Upper lobe of right lung (tissue), 1 donor: Measurements from ENCODE around the gene SGSH. TPM values are rescaled to one million over a fixed set of nuclear protein-coding genes. Genes with fewer than 3 reads are reported as not detected.
"Not testable (repeated sequence)": the region's sequence is repeated elsewhere in the genome, so short reads cannot be mapped to it uniquely, and the experiment has no call there.

Source experiments
- ATAC-seq: fragments of 200-7000 bp; cut with Tn5 transposase; one replicate; pipeline ENCODE4 v1.9.1; 2020; ENCODE audit warnings: mild to moderate bottlenecking, moderate library complexity
- DNase-seq: peaks from one replicate; pipeline ENCODE4 v3.0.0-alpha.2; 2020
- H3K27ac ChIP-seq: fragments of 200-600 bp; one replicate; pipeline ENCODE4 v1.8.0; 2022
- H3K27me3 ChIP-seq: fragments of 200-600 bp; one replicate; pipeline ENCODE4 v1.8.0; 2022; ENCODE audit warnings: mild to moderate bottlenecking
- H3K36me3 ChIP-seq: fragments of 200-600 bp; one replicate; pipeline ENCODE4 v1.8.0; 2022
- H3K4me1 ChIP-seq: fragments of 200-600 bp; one replicate; pipeline ENCODE4 v1.8.0; 2022
- H3K4me3 ChIP-seq: fragments of 200-600 bp; one replicate; pipeline ENCODE4 v1.8.0; 2022; ENCODE audit warnings: mild to moderate bottlenecking
- H3K9me3 ChIP-seq: fragments of 200-600 bp; one replicate; pipeline ENCODE4 v1.8.0; 2022
- CTCF ChIP-seq: fragments of 200-600 bp; IDR thresholded peaks from one replicate; pipeline ENCODE4 v1.8.0; 2022; ENCODE audit warnings: antibody characterized with exemption
- intact Hi-C: fragments of 100-400 bp; cut with DNase I; formaldehyde crosslinking; loops from one replicate; pipeline ENCODE4 v1.11.0; 2022
- total RNA-seq: library from RNA; stranded (reverse); fragmentation: NEBNext Ultra II Directional; extraction: Animal tissue kit (Norgen Biotek cat#: 25700); gene quantifications from one replicate; pipeline ENCODE4 v1.2.1, GENCODE V29; 2021
- donor health status: DM: no; HTN: yes; CAD: no; lungs with severe emphysema.

SGSH gene
- total RNA-seq, 1 donor from 2014 or later, result 59.8 TPM

- no peaks in the 10 kb centered on the region for H3K27me3 ChIP-seq
- no peaks in the 10 kb centered on the region for H3K9me3 ChIP-seq
- DNase-seq, result no peak
- peaks cover 64% of the 10 kb centered on the region for H3K36me3 ChIP-seq
- no peak for TF ChIP-seq CTCF
- H3K4me1 ChIP-seq, result no peaks in the 10 kb centered on the region
- ATAC-seq, result no peak
- H3K4me3 ChIP-seq, result no peak overlapping the region
- H3K27ac ChIP-seq, result no peak overlapping the region
- intact Hi-C loops, result no loop called here
Measured at GRCh38 chr17:80245566-80246265, 25.6 kb upstream of the SGSH start.

DNA sequence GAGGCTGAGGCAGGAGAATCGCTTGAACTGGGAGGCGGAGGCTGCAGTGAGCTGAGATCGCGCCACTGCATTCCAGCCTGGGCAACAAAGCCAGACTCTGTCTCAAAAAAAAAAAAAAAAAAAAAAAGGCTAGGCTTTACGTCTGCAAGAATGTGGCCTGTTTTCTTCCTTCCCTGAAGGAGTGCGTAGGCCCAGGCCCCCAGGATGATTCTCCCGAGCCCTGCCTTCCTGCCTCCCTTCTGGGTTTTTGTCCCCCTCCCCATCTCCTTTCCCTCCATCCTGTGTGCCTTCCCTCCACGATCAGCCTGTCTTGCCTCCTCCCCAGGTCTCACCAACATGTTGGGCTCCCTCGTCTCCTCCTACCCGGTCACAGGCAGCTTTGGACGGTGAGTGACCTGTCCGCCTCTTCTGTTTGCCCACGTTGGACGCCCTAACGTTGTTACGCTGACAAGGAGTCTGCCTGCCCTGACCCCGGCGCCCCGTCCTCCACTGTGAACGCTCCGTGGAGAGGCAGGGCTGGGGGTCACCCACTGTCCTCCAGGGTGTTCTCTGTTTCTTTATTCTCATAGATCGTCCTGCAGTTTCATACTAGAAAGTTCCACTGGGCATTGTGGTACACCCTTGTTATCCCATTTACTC is 24.9 kb upstream of the SGSH start:
- Histone ChIP-seq H3K4me3 (no peak overlapping the region), H3K9me3 (no peaks in the 10 kb centered on the region), H3K36me3 (peaks cover 68% of the 10 kb centered on the region), H3K4me1 (no peaks in the 10 kb centered on the region), H3K27ac (no peak overlapping the region), H3K27me3 (no peaks in the 10 kb centered on the region)
- ATAC-seq (no peak), DNase-seq (no peak)
- no peak for TF ChIP-seq CTCF
- intact Hi-C loops, result no loop called here

DNA sequence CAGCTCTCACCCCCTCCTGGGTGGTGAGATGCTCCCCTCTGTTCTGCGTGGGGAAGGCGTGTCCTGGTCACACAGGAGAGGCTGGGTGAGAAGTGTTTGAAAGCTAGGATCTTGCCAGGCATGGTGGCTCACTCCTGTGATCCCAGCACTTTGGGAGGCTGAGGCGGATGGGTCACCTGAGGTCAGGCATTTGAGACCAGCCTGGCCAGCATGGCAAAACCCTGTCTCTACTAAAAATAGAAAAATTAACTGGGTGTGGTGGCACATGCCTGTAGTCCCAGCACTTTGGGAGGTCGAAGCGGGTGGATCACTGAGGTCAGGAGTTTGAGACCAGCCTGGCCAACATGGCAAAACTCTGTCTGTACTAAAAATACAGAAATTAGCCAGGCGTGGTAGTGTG is 24.3 kb upstream of the SGSH start:
- DNase-seq, H3K27me3 ChIP-seq, intact Hi-C loops, H3K4me3 ChIP-seq, H3K4me1 ChIP-seq, H3K9me3 ChIP-seq, H3K27ac ChIP-seq, ATAC-seq: not testable (repeated sequence)
- H3K36me3 ChIP-seq, result peaks cover 62% of the 10 kb centered on the region

- intact Hi-C loops, result no loop called here
- no peak for TF ChIP-seq CTCF
- peaks cover 57% of the 10 kb centered on the region for H3K36me3 ChIP-seq
- H3K27me3 ChIP-seq, result no peaks in the 10 kb centered on the region
- DNase-seq (no peak), ATAC-seq (no peak)
- no peak overlapping the region for H3K27ac ChIP-seq
- H3K4me3 ChIP-seq, result no peak overlapping the region
- H3K4me1 ChIP-seq, result no peaks in the 10 kb centered on the region
- no peaks in the 10 kb centered on the region for H3K9me3 ChIP-seq
Measured at GRCh38 chr17:80243526-80244433, 23.6 kb upstream of the SGSH start.

- no peak for TF ChIP-seq CTCF
- DNase-seq, result no peak
- intact Hi-C loops, result no loop called here
- Histone ChIP-seq H3K27me3 (no peaks in the 10 kb centered on the region), H3K4me3 (no peak overlapping the region), H3K27ac (no peak overlapping the region), H3K9me3 (no peaks in the 10 kb centered on the region), H3K36me3 (peaks cover 64% of the 10 kb centered on the region), H3K4me1 (no peaks in the 10 kb centered on the region)
- no peak for ATAC-seq
Measured at GRCh38 chr17:80242505-80242904, 22.4 kb upstream of the SGSH start.

- DNase-seq (no peak), ATAC-seq (no peak)
- Histone ChIP-seq H3K4me1 (no peaks in the 10 kb centered on the region), H3K27me3 (no peaks in the 10 kb centered on the region), H3K27ac (no peak overlapping the region), H3K4me3 (no peak overlapping the region), H3K9me3 (peaks cover 8% of the 10 kb centered on the region), H3K36me3 (peaks cover 57% of the 10 kb centered on the region)
- TF ChIP-seq CTCF, result no peak
- intact Hi-C loops, result no loop called here
Measured at GRCh38 chr17:80237386-80237785, 17.3 kb upstream of the SGSH start.
